DMS53 treated with DMSO at 0.1 percent for 48 hours (cell line): ENCODE results near the gene HECW1.
A peak's percentile ranks its signal among the peaks of the same experiment; 100 is the strongest.

Experiments
- DNase-seq: peaks from one replicate; lab custom pipeline; 2025; ENCODE audit not compliant: unreplicated experiment; lab: John Stamatoyannopoulos, UW

Gene HECW1

DNA sequence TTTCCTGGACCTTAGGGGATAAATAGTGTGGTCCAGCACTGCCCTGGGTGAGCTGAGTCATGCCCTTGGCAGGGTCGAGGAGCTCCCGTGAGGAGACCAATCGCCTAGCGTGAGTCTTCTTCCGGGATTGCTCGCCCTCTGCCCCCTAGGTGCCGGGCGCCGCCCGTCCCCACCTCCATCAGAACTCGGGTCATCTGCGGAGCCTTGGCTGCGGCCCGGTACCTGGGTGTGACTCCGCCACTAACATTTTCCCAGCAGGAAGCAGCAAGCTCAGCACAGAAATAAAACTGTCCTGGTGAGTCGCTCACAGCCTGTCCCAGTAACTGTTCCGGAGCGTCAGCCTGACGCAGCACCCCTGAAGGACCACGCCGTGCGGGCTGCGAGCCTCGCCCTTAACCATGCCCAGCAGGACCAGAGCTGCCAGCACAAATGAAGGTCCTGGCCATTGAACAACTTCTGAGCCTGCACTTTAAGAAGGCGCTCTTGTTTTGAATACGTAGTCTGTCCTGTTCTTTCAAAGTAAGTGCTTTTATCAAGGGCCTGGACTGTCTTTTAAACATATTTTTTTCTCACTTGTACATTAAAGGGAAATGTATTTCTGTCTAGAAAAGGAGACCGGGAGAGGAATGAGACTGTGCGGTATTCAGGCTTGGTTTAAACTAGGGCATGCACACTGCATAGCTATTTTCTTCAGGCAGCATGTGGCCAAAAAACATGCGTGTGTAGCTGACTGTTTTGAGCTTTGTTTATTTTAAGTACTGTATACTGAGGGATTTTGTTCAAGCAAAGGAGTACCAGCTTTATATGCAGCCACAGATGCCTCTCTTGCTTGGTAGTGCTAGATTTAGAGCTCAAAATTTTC is 136.7 kb downstream of the HECW1 start:
- peak; percentile 57 for DNase-seq

- no peak for DNase-seq
Measured at GRCh38 chr7:43249823-43250145, 137.3 kb downstream of the HECW1 start.

GRCh38 chr7:43260980-43261878 is 148.8 kb downstream of the HECW1 start:
- DNase-seq, result peak; percentile 82

DNA sequence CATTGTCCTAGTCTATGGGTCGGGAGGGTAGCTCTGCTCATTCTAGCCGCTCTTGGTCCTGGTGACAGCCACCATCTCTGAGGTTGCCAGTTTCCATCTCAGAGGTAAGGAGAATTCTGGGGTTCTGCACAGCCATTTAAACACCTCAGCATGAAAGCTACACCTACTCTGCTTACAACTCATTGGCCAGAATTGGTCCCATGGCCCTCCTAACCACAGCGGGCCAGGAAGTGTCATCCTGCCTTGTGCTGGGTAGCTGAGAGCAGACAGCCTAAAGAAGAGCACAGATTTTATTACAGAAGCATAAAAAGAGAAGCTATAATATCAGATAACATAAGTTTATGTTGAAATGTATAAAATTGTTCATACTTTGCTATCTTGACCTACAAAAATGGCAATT is 152.7 kb downstream of the HECW1 start:
- no peak for DNase-seq

GRCh38 chr7:43273939-43274719 is 161.7 kb downstream of the HECW1 start:
- no peak for DNase-seq

DNA sequence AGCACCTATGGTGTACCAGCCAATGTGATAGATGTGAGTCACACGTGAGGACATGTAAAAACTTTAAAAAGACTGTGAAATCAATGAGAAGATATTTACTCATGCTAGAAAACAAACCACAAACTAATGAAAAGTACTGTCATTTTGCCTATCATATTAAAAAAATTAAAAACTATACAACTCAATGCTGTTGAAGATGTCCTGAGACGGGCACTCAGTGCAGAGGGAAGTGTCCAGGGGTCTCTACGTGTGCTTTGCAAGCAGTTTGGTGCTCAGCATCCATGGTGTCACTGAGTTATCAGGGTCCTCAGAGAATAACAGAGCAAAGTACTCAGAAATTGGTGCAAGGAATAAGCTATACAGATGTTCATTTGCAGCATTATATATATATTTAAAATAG is 162.3 kb downstream of the HECW1 start:
- no peak for DNase-seq

DNA sequence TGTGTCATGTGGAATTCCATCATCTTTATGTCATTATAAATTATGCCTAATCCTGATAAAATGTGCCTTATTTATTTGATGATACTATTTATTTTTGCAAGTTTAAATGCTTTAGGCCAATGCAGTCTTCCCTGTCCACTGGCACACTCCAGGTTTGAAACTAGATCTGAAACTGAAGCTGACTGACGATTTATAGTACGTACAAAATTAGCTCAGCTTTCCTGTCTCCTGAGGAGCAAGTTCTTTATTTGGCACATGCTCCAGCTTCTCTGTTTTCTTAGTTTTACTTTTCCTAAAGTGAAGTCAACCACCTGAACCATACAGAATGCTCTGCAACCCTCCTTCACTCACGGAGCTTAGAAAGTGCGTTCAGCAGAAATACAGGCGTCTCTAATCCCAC is 164.1 kb downstream of the HECW1 start:
- DNase-seq, result no peak

DNA sequence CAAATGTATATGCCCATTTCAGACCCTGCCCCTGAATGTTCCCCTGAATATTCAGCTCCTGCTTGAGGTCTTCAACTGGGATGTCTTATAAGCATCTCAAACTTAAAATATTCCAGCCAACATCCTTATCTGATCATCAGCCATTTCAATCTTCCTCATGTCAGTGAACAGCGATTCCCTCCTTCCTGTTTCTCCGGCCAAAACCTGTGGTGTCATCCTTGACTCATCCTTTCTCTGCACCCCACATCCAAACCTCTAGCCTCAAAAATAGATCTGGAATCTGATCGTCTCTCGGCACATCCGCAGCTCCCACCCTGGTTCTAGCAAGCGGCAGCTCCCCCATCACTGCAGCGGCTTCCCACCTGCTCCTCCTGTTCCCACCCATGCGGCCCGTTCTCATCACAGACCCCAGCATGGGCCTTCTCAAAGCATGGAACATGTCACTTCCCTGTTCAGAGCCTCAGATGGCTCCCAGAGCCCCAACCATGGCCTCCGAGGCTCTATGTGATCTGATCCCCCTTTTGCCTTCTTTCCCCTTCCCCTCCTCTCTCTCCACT is 165.7 kb downstream of the HECW1 start:
- no peak for DNase-seq

- DNase-seq, result no peak
Measured at GRCh38 chr7:43281268-43281667, 168.8 kb downstream of the HECW1 start.

DNA sequence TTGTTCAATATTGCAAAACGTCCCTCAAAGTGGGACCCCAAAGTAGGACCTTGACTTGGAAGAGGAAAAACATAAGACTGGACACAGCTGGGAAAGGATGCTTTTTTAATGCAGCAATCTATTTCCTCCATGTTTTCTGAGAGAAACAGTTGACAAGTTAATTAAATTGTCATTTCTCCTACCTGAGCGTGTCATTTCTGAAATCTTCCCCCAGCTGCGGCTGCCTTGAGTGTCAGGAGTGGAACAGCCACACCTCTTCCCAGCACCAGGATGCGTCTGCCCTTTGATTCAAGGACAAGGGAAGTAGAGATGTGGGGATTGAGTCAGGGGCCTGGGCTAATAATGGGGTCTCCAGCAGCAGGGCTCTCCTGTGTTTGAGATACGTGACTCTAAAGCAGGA is 171.3 kb downstream of the HECW1 start:
- no peak for DNase-seq

DNA sequence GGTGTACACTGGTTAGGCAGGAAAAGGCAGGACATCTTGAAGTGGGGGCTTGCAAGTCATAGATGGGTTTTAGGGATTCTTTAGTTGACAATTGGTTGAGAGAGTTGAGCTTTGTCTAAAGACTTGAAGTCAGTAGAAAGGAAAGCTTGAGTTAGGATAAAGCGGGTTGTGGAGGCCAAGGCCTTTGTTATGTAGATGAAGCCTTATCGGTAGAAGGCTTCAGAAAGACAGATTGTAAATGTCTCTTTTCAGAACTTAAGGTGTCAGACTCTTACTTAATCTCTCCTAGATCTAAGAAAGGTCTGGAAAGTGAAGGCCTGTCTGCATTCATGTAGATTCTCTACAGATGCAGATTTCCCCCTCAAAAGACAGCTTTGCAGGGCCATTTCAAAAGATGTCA is 177.4 kb downstream of the HECW1 start:
- DNase-seq, result no peak

DNA sequence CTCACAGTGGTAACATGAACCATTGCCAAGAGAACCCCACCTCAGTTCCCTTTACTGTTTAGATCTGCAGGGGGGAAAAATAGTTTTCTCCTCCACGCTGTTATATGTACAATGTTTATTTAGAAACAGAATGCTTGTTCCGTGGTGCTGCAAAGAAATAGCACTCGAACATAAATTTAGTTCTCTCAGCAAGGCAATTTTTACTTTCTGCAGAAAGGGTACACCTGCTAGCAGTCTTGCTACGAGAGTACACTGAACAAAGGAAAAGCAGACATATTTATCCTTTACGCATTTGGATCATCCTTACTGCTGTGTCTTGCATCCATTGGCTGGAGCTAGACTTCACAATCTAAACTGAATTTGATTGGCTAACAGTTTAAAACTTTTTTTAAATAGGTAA is 178.5 kb downstream of the HECW1 start:
- no peak for DNase-seq

DNA sequence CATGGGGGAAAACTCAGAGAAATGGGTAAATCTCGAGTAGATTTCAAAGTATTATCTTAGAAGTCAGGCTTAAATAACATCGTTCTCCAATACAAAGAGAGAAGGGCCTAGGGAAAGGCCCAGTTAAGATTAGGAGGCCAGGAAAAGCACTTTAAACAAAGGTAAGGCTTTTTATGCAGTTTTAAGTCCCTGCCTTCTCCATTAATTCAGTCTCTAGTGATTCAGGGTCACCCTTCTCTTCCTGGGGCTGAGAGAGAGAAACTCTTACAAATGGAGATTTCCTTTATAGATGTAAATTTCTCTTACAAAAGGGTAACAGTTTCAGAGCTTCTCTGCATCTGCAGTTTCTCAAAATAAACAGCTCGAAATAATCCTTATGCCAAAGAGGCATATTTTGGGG is 179.3 kb downstream of the HECW1 start:
- no peak for DNase-seq

GRCh38 chr7:43292384-43292783 is 179.9 kb downstream of the HECW1 start:
- DNase-seq, result no peak

DNA sequence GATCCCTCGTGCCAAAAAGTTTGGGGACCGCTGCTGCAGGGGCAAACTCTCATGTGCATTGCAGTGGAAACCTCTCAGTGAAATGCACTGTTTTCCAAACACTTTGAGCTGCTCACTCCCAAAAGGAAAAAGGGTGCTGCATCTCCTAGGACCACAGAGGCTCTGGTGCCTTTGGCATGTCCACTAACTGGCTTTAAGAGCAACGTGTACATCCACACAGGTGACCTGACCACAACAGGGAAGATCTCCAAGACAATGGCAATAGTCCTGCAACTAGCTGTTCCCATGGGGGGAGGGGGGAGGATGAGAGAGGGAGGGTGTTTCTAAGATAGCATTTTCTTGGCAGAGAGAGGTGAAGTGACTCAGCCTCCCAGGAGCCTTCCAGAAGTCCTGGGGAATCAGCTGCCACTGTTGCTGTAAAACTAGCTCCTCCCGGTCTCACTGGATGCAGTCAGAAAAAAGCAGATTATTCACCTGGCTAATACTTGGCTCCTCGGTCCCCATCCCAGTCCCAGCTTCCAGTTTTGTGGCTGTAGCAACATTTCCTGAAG is 181.7 kb downstream of the HECW1 start:
- no peak for DNase-seq

DNA sequence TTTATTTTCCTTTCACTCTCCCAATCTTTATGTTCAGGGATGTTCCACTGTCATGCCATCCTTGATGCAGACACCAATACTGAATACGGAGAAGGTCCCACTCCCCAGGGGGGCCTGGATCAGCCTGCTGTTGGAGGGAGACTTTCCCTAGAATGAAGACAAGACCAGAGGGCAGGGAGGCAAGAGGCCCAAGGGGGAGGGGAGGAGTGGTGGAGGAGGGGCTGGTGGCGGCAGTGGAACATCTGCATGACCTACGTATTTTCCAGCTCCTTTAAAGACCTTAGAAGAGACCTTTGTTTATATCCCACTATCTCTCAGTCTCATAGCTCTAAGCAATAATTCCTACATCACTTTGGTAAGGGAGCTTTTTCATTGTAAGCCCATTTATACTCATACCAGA is 183.0 kb downstream of the HECW1 start:
- no peak for DNase-seq

GRCh38 chr7:43296306-43296705 is 183.9 kb downstream of the HECW1 start:
- no peak for DNase-seq

GRCh38 chr7:43298617-43299016 is 186.2 kb downstream of the HECW1 start:
- no peak for DNase-seq

DNA sequence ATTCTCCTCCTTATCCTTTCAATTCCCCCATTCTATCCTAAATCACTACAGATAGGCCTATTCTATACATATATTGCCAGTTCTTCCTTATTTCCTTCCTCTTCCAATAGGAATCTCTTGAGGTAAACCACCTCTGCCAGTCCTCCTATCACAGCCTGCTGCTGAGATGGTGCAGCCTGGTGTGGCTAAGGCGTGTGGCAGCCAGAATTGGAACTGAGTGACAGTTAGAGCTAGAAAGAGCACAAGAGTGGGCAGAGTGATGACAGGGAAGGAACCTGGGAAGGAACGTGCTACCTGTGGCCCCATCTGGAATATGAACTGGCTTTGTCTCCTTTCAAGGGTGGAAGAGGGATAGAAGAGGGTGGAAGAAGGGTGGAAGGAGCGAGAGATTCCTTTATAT is 187.7 kb downstream of the HECW1 start:
- DNase-seq, result no peak

DNA sequence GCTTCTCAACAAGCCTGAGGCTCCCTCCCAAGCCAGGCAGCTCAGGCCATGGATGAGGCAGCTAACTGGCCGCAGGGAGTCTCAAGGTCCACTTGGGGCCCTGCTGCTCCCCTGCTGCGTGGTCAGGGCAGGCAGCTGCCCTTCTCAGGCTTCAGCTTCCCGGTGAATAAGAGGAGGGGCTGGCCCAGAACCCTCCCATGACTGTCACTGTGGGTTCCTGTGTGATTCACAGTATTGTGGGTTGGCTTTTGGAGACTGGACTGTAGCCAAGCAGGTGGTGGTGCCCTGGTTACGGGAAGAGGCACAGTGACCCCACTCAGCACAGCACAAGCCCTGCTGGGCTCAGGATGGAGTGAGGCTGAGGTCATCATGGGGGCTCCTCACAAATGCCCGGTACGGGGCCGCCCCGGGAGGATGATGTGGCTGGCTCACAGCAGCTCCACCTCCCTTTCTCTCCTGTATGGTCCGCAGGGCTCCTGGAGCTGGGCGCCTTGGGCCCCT is 189.8 kb downstream of the HECW1 start:
- no peak for DNase-seq
